Retinal pigment epithelial cell (primary cell): ENCODE data around the gene AP3B1.

Experiments
- DNase-seq: peaks from one replicate; pipeline ENCODE4 v3.0.0-alpha.2; 2010; ENCODE audit warnings: low read depth
- H3K4me3 ChIP-seq: 2 replicates; pipeline ENCODE4 v1.5.1; 2011; ENCODE audit warnings: mild to moderate bottlenecking, low read length, control low read depth, moderate library complexity
- CTCF ChIP-seq: conservative IDR thresholded peaks from 2 replicates; pipeline ENCODE4 v1.5.1; 2011; ENCODE audit warnings: low read depth, low read length, control low read depth, inconsistent platforms

AP3B1 gene, protein sequence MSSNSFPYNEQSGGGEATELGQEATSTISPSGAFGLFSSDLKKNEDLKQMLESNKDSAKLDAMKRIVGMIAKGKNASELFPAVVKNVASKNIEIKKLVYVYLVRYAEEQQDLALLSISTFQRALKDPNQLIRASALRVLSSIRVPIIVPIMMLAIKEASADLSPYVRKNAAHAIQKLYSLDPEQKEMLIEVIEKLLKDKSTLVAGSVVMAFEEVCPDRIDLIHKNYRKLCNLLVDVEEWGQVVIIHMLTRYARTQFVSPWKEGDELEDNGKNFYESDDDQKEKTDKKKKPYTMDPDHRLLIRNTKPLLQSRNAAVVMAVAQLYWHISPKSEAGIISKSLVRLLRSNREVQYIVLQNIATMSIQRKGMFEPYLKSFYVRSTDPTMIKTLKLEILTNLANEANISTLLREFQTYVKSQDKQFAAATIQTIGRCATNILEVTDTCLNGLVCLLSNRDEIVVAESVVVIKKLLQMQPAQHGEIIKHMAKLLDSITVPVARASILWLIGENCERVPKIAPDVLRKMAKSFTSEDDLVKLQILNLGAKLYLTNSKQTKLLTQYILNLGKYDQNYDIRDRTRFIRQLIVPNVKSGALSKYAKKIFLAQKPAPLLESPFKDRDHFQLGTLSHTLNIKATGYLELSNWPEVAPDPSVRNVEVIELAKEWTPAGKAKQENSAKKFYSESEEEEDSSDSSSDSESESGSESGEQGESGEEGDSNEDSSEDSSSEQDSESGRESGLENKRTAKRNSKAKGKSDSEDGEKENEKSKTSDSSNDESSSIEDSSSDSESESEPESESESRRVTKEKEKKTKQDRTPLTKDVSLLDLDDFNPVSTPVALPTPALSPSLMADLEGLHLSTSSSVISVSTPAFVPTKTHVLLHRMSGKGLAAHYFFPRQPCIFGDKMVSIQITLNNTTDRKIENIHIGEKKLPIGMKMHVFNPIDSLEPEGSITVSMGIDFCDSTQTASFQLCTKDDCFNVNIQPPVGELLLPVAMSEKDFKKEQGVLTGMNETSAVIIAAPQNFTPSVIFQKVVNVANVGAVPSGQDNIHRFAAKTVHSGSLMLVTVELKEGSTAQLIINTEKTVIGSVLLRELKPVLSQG

GRCh38 chr5:78294248-78295034 is at the start of gene AP3B1:
AP3B1 (minus strand) TSS chr5:78294698; CDS start chr5:78294579, 119 bp downstream.
- peak; percentile 93 for DNase-seq
- no peak for TF ChIP-seq CTCF
- H3K4me3 ChIP-seq = peak within 1 kb of the TSS; percentile 99

DNA sequence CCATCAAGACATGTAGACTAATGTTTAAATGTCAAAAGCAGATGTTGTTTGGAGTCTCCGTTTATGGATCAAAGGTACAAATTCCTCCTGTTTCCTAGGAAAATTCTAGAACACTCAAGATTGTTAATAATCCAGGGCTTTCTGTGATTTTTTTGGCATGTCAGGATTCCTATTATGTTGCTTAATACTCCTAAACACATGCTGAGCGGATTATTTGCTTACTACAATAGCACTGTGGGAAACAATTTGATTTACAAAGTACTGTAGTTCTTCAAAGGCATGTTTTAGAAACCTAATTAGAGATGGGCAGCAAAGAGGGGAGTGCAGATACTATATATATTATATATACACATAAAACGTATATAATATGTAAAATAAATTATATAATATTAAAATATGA is 46.9 kb upstream of the AP3B1 start:
- DNase-seq = peak; percentile 32
- no peak overlapping the region for H3K4me3 ChIP-seq
- TF ChIP-seq CTCF = no peak

DNA sequence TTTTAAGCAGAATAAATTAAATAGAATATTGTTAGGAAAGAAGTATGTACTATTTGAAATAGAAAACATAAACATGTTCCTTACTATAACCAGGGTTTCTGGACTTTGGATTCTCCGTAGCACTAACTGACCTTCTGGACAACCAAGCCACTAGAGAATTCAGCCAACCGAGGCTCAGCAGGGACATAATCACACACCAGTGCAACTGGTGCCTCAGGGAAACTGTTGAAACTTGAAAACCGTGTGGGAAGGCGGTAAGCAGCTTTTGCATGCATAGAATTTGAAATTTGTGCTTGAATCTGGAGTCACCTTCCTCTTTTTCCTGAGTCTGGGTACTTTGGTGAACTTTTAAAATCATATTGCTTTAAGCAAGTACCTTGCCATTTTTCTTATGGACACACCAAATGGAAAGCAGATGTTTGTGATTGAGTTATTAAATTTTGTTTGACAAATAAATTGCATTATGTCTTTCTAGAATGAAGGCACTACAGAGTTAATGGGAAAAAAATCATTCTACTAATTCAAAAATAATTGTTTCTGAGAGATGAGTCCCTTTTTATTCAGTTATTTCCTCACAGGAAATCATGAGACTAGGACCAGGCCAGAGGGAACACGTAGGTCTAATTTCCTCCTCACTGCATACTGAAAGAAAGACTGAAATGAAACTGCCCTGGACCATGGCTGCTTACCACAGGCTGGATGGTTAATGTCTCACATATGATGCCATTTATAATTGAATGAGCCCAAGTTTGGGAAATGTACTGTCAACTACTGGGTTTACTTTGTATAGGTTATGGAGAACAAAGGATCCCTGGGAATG is 45.3 kb upstream of the AP3B1 start:
- no peak for DNase-seq
- no peak for TF ChIP-seq CTCF
- no peak overlapping the region for H3K4me3 ChIP-seq

- DNase-seq = no peak
- H3K4me3 ChIP-seq = no peak overlapping the region
Observed at GRCh38 chr5:78336698-78337097, 42.2 kb upstream of the AP3B1 start.

DNA sequence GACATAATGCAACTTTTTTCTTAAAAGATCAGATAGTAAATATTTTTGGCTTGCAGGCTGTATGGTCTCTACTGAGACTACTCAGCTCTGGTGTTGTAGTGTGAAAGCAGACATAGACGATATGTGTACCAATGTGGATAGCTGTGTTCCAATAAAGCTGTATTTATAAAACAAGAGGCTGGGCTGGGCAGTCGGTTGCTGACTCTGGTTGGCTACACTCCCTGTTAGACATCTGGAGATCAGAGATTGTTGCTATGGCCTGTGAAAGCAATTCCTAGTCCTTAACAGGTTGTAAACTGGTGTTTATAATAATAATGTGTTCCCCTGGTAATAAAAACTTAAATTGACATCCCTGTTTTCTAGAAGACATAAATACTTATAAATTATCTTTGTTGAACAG is 41.5 kb upstream of the AP3B1 start:
- TF ChIP-seq CTCF = no peak
- no peak for DNase-seq
- no peak overlapping the region for H3K4me3 ChIP-seq

More at GRCh38 chr5:78336698-78337097, 42.2 kb upstream of the AP3B1 start:
- no peak for TF ChIP-seq CTCF

- no peak for DNase-seq
- H3K4me3 ChIP-seq = no peak overlapping the region
- TF ChIP-seq CTCF = no peak
Observed at GRCh38 chr5:78334811-78335210, 40.3 kb upstream of the AP3B1 start.
